GM12864 (cell line): ENCODE results near the gene TANGO6.

ENCODE experiments used
- DNase-seq: peaks from one replicate; pipeline ENCODE4 v3.0.0-alpha.2; 2011; ENCODE audit warnings: low read depth
- H3K4me3 ChIP-seq: 2 replicates; pipeline ENCODE4 v1.5.1; 2011; ENCODE audit warnings: mild to moderate bottlenecking, low read depth, low read length, control low read depth
- TF ChIP-seq, protein P1 (sequence below): IDR thresholded peaks from 2 replicates; pipeline ENCODE4 v1.5.1; 2011; ENCODE audit warnings: low read depth, mild to moderate bottlenecking, moderate library complexity, low read length, control low read depth, inconsistent platforms; ENCODE audit errors: missing control alignments

Gene TANGO6

DNA sequence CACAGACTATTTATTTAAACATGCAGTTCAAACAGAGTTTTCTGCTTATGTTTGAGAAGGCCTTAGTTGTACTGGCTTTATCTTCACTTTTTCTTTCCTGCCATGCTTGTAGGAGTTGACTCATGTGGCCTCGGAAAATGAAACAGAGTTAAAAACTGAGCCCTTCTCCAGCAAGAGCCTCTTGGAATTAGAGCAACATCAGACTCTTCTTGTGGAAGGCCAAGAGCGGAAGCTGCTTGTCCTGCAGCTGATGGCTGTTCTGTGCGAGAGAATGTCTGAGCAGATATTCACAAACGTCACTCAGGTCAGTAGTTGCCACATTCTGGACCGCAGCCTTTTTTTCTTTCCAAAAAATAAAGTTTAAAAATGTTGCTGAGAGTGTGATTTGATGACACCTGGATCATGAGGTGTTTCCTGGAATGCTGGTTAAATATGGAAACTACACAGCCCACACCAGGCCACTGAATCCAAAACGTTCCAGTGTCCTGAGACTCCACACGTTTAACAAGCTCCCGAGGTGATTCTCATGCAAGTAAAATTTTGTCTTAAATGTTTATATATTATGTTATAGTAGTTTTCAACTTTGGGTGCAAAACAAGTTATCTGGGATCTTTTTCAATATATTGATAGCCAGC lies 65.9 kb downstream of the TANGO6 start:
- DNase-seq: no peak
- no peak overlapping the region for H3K4me3 ChIP-seq
- TF ChIP-seq, protein P1, sequence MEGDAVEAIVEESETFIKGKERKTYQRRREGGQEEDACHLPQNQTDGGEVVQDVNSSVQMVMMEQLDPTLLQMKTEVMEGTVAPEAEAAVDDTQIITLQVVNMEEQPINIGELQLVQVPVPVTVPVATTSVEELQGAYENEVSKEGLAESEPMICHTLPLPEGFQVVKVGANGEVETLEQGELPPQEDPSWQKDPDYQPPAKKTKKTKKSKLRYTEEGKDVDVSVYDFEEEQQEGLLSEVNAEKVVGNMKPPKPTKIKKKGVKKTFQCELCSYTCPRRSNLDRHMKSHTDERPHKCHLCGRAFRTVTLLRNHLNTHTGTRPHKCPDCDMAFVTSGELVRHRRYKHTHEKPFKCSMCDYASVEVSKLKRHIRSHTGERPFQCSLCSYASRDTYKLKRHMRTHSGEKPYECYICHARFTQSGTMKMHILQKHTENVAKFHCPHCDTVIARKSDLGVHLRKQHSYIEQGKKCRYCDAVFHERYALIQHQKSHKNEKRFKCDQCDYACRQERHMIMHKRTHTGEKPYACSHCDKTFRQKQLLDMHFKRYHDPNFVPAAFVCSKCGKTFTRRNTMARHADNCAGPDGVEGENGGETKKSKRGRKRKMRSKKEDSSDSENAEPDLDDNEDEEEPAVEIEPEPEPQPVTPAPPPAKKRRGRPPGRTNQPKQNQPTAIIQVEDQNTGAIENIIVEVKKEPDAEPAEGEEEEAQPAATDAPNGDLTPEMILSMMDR: no peak

DNA sequence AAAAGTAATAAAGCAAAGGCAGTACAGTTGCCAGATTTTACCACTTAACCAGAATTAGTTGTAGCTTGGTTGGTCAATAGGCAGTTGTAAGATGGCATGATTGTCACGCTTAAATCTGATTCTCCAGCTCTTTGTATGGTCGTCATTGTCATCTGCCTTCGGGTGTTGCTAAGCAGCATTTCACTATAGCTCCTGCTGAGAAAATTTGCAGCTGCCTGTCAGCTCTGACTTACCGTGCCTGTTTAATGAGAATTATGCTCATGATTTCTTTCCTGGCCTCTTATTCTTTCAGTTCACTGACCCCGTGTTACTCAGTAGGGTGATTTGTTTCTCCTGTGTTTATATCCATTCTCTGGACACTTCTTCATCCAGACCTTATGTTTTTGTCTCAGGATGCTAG lies 66.7 kb downstream of the TANGO6 start:
- no peak overlapping the region for H3K4me3 ChIP-seq
- DNase-seq: no peak
- TF ChIP-seq, protein P1: no peak

DNA sequence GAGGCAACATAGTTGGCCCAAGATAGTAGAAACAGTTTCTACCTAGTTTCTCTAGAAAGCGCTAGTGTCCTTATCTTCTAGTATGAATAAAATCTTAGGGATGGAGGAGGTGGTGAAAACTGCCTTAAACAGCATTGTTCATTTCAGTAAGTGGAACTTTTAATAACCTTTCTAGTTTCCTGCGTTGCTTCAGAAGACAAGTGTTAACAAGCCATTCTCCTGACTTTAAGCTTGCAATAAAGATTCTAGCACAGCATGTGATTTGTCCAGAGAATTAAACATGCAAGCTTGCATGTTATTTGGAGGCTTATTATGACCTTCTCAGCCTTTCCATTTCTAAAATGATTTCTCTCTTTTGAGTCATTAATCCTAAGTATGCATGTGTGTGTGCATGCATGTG lies 72.3 kb downstream of the TANGO6 start:
- no peak for DNase-seq
- no peak overlapping the region for H3K4me3 ChIP-seq

DNA sequence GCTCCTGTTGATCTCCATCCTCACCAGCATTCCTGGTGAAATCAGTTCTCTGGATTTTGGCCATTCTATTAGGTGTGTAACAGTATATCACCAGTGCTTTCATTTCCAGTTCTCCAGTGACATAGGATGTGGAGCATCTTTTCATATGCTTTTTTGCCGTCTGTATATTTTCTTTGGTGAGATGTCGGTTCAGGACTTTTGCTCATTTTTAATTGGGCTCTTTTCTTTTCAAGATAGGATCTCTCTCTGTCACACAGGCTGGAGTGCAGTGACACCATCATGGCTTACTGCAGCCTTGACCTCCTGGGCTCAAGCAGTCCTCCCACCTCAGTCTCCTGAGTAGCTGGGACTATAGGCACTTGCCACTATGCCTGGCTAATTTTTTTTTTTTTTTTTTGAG lies 74.2 kb downstream of the TANGO6 start:
- TF ChIP-seq, protein P1: no peak

More for the DNA sequence above, 72.3 kb downstream of the TANGO6 start:
- TF ChIP-seq, protein P1: no peak

DNA sequence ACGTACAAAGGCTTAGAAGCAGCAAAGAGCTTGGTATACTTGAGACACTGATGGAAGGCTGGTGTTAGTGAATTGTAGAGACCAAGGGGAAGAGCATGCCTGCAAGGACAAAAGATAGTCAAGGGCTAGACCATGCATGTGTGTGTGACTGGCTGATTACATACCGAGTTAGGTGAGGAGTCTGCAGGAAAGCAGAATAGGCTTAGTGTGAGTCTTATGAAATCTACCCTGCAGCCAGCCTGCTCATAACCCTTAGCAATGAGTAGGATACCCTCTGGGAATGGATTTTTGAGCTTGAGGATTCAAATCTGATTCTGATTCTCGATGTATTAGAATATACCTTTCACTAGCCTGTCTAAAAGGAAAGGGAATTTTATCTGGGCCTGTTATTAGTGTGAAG lies 77.0 kb downstream of the TANGO6 start:
- TF ChIP-seq, protein P1: no peak

More for the DNA sequence above, 74.2 kb downstream of the TANGO6 start:
- no peak for DNase-seq
- H3K4me3 ChIP-seq: no peak overlapping the region

DNA sequence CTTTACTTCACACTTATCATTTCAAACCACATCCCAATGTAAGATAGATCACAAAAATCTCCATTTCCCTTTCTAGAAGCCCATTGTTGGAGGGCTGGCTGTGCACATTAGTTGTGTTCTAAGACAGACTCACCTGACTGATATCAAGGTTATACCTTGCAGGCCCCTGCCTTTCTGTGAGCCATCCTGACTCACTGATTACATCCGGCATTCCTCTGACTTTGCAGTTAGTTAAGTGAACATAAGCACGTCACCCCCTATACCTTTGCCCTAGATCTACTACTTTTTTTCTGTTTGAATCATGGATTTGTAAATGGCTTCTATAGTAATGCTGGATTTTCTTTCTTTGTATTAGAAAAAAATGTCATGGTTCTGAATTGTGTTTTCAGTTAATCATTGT lies 78.3 kb downstream of the TANGO6 start:
- DNase-seq: no peak
- TF ChIP-seq, protein P1: no peak

More for the DNA sequence above, 77.0 kb downstream of the TANGO6 start:
- H3K4me3 ChIP-seq: no peak overlapping the region
- DNase-seq: no peak

DNA sequence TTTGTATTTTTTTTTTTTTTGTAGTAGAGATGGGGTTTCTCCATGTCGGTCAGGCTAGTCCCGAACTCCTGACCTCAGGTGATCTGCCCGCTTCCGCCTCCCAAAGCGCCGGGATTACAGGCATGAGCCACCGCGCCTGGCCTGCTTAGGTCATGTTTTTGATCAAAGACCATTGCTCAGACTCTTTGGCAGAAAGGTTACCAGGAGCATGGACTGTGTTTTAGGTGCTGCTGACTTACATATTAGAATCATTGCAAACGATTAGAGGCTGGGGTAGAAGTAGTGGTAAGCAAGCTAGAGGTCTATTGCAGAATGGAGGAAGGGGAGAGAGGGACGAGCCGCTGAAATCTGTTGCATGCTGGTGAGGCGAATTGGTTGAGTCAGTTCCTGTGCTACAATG lies 79.8 kb downstream of the TANGO6 start:
- TF ChIP-seq, protein P1: no peak
- no peak for DNase-seq
- H3K4me3 ChIP-seq: no peak overlapping the region

More for the DNA sequence above, 78.3 kb downstream of the TANGO6 start:
- no peak overlapping the region for H3K4me3 ChIP-seq
